ENCODE measurements around the gene TAS1R3.
"Not testable (repeated sequence)": the region's sequence is repeated elsewhere in the genome, so short reads cannot be mapped to it uniquely, and the experiment has no call there.

The TAS1R3 gene

GRCh38 chr1:1364266-1364665 is 33.2 kb downstream of the TAS1R3 start:
- no peak overlapping the region for H3K27ac ChIP-seq
- TF ChIP-seq CTCF (conservative IDR thresholded peaks at IDR 0.05): no peak; the same call in 1 of the 2 replicates

GRCh38 chr1:1365875-1366698 is 35.0 kb downstream of the TAS1R3 start:
- no peak overlapping the region for H3K27ac ChIP-seq
- no peak for TF ChIP-seq CTCF (conservative IDR thresholded peaks at IDR 0.05)

GRCh38 chr1:1366699-1367066 is 35.6 kb downstream of the TAS1R3 start:
- TF ChIP-seq CTCF (conservative IDR thresholded peaks at IDR 0.05): no peak
- no peak overlapping the region for H3K27ac ChIP-seq

GRCh38 chr1:1367315-1367714 is 36.2 kb downstream of the TAS1R3 start:
- TF ChIP-seq CTCF (conservative IDR thresholded peaks at IDR 0.05): no peak
- H3K27ac ChIP-seq: no peak overlapping the region

- H3K27ac ChIP-seq: not testable (repeated sequence)
Observed at GRCh38 chr1:1370094-1370493, 39.0 kb downstream of the TAS1R3 start.

- no peak for TF ChIP-seq CTCF (conservative IDR thresholded peaks at IDR 0.05)
- H3K27ac ChIP-seq: no peak overlapping the region
Observed at GRCh38 chr1:1370771-1371300, 39.8 kb downstream of the TAS1R3 start.

- H3K27ac ChIP-seq: no peak overlapping the region
- TF ChIP-seq CTCF (conservative IDR thresholded peaks at IDR 0.05): no peak
Observed at GRCh38 chr1:1371364-1371745, 40.3 kb downstream of the TAS1R3 start.

Data from VCaP (cell line).